GM12878 (cell line): ENCODE results near the gene CHMP4B. TPM values are rescaled to one million over a fixed set of nuclear protein-coding genes. Genes with fewer than 3 reads are reported as not detected.

Experiments
- ATAC-seq: fragments of 200-7000 bp; cut with Tn5 transposase; 3 replicates; pipeline ENCODE4 v1.9.1; 2020; ENCODE audit warnings: mild to moderate bottlenecking, moderate library complexity
- BruUV-seq: library from RNA; stranded (reverse); fragments of 400-500 nt; replicated peaks from 2 replicates; lab custom pipeline; 2021; lab: Mats Ljungman, UMichigan
- CTCF ChIA-PET: fragments of 300-600 bp; sonication (Branson Sonifier 250); formaldehyde crosslinking; extraction: SDS; loops from one replicate; lab custom pipeline; 2021; ENCODE audit warnings: inconsistent platforms; lab: Yijun Ruan, JAX
- POLR2A ChIA-PET: fragments of 350-600 bp; formaldehyde crosslinking; extraction: SDS; loops from one replicate; lab custom pipeline; 2021; ENCODE audit warnings: inconsistent platforms; lab: Charles Lee
- RAD21 ChIA-PET: fragments of 300-600 bp; sonication (Branson Sonifier 250); formaldehyde crosslinking; loops from one replicate; lab custom pipeline; 2023; ENCODE audit warnings: antibody characterized with exemption; ENCODE audit not compliant: unreplicated experiment; lab: Charles Lee
- SMC1A ChIA-PET: fragments of 300-600 bp; sonication (Branson Sonifier 250); formaldehyde crosslinking; loops from one replicate; lab custom pipeline; 2023; ENCODE audit not compliant: unreplicated experiment, uncharacterized antibody; lab: Charles Lee
- DNase-seq: peaks from one replicate; pipeline ENCODE4 v3.0.0-alpha.2; 2011; ENCODE audit warnings: low read depth, low spot score
- FAIRE-seq: peaks from 3 replicates; lab custom pipeline; 2011; peaks lifted over from hg19 to GRCh38; lab: Jason Lieb, UNC
- H2AFZ ChIP-seq: 2 replicates; pipeline ENCODE4 v1.6.0; 2011; ENCODE audit warnings: low read depth, low read length, control low read depth; ENCODE audit not compliant: control insufficient read depth
- H3K27ac ChIP-seq: 2 replicates; pipeline ENCODE4 v1.5.1; 2011; ENCODE audit warnings: control low read depth; ENCODE audit not compliant: control insufficient read depth, insufficient read depth
- H3K27me3 ChIP-seq, 2 experiments: replicated peaks in 1 of 2; 2 replicates each; pipeline versions ENCODE4 v1.6.0 to v1.6.1; 2011; ENCODE audit warnings: low read length in 1 of 2; ENCODE audit not compliant: control insufficient read depth in 2 of 2, insufficient read depth in 2 of 2
- H3K36me3 ChIP-seq, 2 experiments: 2 replicates each; pipeline ENCODE4 v1.5.1; 2011; ENCODE audit warnings: low read length in 1 of 2; ENCODE audit not compliant: control insufficient read depth in 2 of 2, insufficient read depth in 2 of 2
- H3K4me1 ChIP-seq: 2 replicates; pipeline ENCODE4 v1.6.1; 2011; ENCODE audit warnings: mild to moderate bottlenecking, low read length, moderate library complexity, mixed read lengths; ENCODE audit not compliant: control insufficient read depth, insufficient read depth
- H3K4me2 ChIP-seq: 2 replicates; pipeline ENCODE4 v1.6.0; 2011; ENCODE audit warnings: control low read depth; ENCODE audit not compliant: control insufficient read depth, insufficient read depth
- H3K4me3 ChIP-seq: fragments of 200-600 bp; sonication (generic); 2 replicates; pipeline ENCODE4 v1.5.1; 2016
- H3K79me2 ChIP-seq: 2 replicates; pipeline ENCODE4 v1.6.0; 2011; ENCODE audit warnings: low read length; ENCODE audit not compliant: control insufficient read depth, insufficient read depth
- H3K9ac ChIP-seq: 2 replicates; pipeline ENCODE4 v1.8.0; 2011; ENCODE audit warnings: low read length, control low read depth, mixed read lengths; ENCODE audit not compliant: control insufficient read depth, insufficient read depth
- H3K9me3 ChIP-seq: replicated peaks from 3 replicates; pipeline ENCODE4 v1.5.1; 2011; ENCODE audit warnings: mild to moderate bottlenecking, low read length; ENCODE audit not compliant: control insufficient read depth, insufficient read depth
- H4K20me1 ChIP-seq: 2 replicates; pipeline ENCODE4 v1.6.0; 2011; ENCODE audit not compliant: control insufficient read depth, insufficient read depth
- BHLHE40 ChIP-seq, 2 experiments: fragments of 450-650 bp in 1 of 2; IDR thresholded peaks; 2 replicates each; pipeline ENCODE4 v1.6.1; 2011 to 2017; ENCODE audit warnings: low read depth in 2 of 2, borderline replicate concordance in 1 of 2, improper control_type of control experiment in 1 of 2, low read length in 1 of 2, mild to moderate bottlenecking in 1 of 2
- CBX5 ChIP-seq: sonication (generic); IDR thresholded peaks from 2 replicates; pipeline ENCODE4 v1.6.1; 2016; ENCODE audit warnings: low read depth, moderate library complexity, mild to moderate bottlenecking, inconsistent platforms
- CHD1 ChIP-seq: IDR thresholded peaks from 2 replicates; pipeline ENCODE4 v1.6.1; 2012; ENCODE audit warnings: low read depth, low read length, improper control_type of control experiment
- DPF2 ChIP-seq: fragments of 450-650 bp; IDR thresholded peaks from 2 replicates; pipeline ENCODE4 v1.6.1; 2017; ENCODE audit warnings: mild to moderate bottlenecking
- IRF4 ChIP-seq: IDR thresholded peaks from 2 replicates; pipeline ENCODE4 v1.6.1; 2011; ENCODE audit warnings: low read depth, low read length
- JUND ChIP-seq: IDR thresholded peaks from 2 replicates; pipeline ENCODE4 v1.6.1; 2012; ENCODE audit warnings: low read depth, mild to moderate bottlenecking, low read length, improper control_type of control experiment, moderate library complexity
- KLF5 ChIP-seq: fragments of 450-650 bp; IDR thresholded peaks from 2 replicates; pipeline ENCODE4 v1.6.1; 2014; ENCODE audit warnings: mild to moderate bottlenecking; ENCODE audit not compliant: partially characterized antibody
- MAX ChIP-seq: IDR thresholded peaks from 2 replicates; pipeline ENCODE4 v1.6.1; 2012; ENCODE audit warnings: low read depth, low read length, improper control_type of control experiment
- MYB ChIP-seq: fragments of 150-350 bp; IDR thresholded peaks from 2 replicates; pipeline ENCODE4 v1.6.1; 2014; ENCODE audit warnings: mild to moderate bottlenecking, low read depth, low read length, borderline replicate concordance
- NFYB ChIP-seq: IDR thresholded peaks from 2 replicates; pipeline ENCODE4 v1.6.1; 2011; ENCODE audit warnings: low read depth, mild to moderate bottlenecking, low read length, improper control_type of control experiment, moderate library complexity; ENCODE audit not compliant: insufficient read depth
- NR2F1 ChIP-seq: fragments of 450-650 bp; conservative IDR thresholded peaks from 2 replicates; pipeline ENCODE4 v1.6.1; 2017; ENCODE audit warnings: mild to moderate bottlenecking
- NRF1 ChIP-seq: conservative IDR thresholded peaks from 2 replicates; pipeline ENCODE4 v1.6.1; 2011; ENCODE audit warnings: mild to moderate bottlenecking, low read depth, low read length, improper control_type of control experiment
- POLR2AphosphoS5 ChIP-seq: IDR thresholded peaks from 2 replicates; pipeline ENCODE4 v1.6.1; 2011; ENCODE audit warnings: mild to moderate bottlenecking, low read length, inconsistent platforms
- POU2F2 ChIP-seq: IDR thresholded peaks from 3 replicates; pipeline ENCODE4 v1.6.1; 2011; ENCODE audit warnings: low read depth, mild to moderate bottlenecking, low read length, borderline replicate concordance
- STAT3 ChIP-seq: IDR thresholded peaks from 2 replicates; pipeline ENCODE4 v1.6.1; 2011; ENCODE audit warnings: low read depth, low read length, improper control_type of control experiment
- TAF1 ChIP-seq: IDR thresholded peaks from 2 replicates; pipeline ENCODE4 v1.6.1; 2011; ENCODE audit warnings: mild to moderate bottlenecking, low read depth, low read length, borderline replicate concordance
- ZNF207 ChIP-seq: fragments of 450-650 bp; IDR thresholded peaks from 2 replicates; pipeline ENCODE4 v1.6.1; 2014; ENCODE audit warnings: antibody characterized with exemption, mild to moderate bottlenecking, borderline replicate concordance
- ZNF24 ChIP-seq: fragments of 450-650 bp; IDR thresholded peaks from 2 replicates; pipeline ENCODE4 v1.6.1; 2017; ENCODE audit warnings: antibody characterized with exemption, mild to moderate bottlenecking
- WGBS: methylation state at CpG from one replicate; pipeline ENCODE4 v1.1.6; 2016; ENCODE audit warnings: low lambda C conversion rate; ENCODE audit not compliant: insufficient replicate concordance, insufficient coverage; ENCODE audit errors: missing lambda C conversion rate; 5-methylcytosine and 5-hydroxymethylcytosine counted together
- in situ Hi-C: fragments of 300-500 bp; cut with MboI; formaldehyde crosslinking; loops from 9 replicates; pipeline ENCODE4 v1.14.3; 2018; ENCODE audit warnings: mixed read lengths
- intact Hi-C: fragments of 100-400 bp; cut with micrococcal nuclease; formaldehyde crosslinking; loops from one replicate; pipeline ENCODE4 v1.14.2; 2022; ENCODE audit not compliant: unreplicated experiment
- polyA plus RNA-seq, 11 experiments: library from polyadenylated mRNA; depleted of rRNA in 4 of 11; unstranded in 6 of 11; stranded (reverse) in 5 of 11; fragments of >200 nt; fragmentation: Nextera tagmentation in 4 of 11; fragmentation: Illumina TruSeq in 1 of 11; extraction: Ambion mirVana in 4 of 11; extraction: Trizol in 1 of 11; gene quantifications; 1 replicate in 1 of 11; 2 replicates in 10 of 11; pipeline versions ENCODE4 v1.2.1 to v1.2.3, GENCODE V29; 2011 to 2016; ENCODE audit warnings: inconsistent platforms in 2 of 11, missing spikeins in 2 of 11, low read depth in 1 of 11
- total RNA-seq, 4 experiments: library from RNA; depleted of rRNA in 3 of 4; stranded (reverse); fragments of >200 nt in 3 of 4; fragmentation: Illumina TruSeq in 1 of 4; extraction: Trizol in 1 of 4; gene quantifications; 2 replicates each; pipeline versions ENCODE4 v1.2.1 to v1.2.3, GENCODE V29; 2013 to 2021
- TF ChIP-seq, protein P1 (sequence below): fragments of 450-650 bp; formaldehyde crosslinking; IDR thresholded peaks from 2 replicates; pipeline ENCODE4 v1.5.0; 2022; ENCODE audit warnings: mild to moderate bottlenecking, missing genetic modification characterization

Gene CHMP4B
- total and polyA plus RNA-seq, 10 of the 15 experiments (the other 5 are each of a cell fraction or from before 2014, with no cell fraction given): 4.2 to 118 (median 49.6) TPM

GRCh38 chr20:33894798-33895197 lies 83.7 kb downstream of the CHMP4B start:
- H3K36me3 ChIP-seq: no peaks in the 10 kb centered on the region
- no peak for DNase-seq
- CTCF ChIA-PET: interaction anchor here (0.9 to 1.6 kb wide), 2 partner anchors 21 to 235 kb away, joined by 3 to 4 read pairs; no protein-coding TSS in a partner anchor
- H3K9me3 ChIP-seq: peaks cover 4% of the 10 kb centered on the region; the same call in 2 of the 3 replicates
- POLR2A ChIA-PET: no interaction called here
- no peak for TF ChIP-seq STAT3
- TF ChIP-seq, protein P1, sequence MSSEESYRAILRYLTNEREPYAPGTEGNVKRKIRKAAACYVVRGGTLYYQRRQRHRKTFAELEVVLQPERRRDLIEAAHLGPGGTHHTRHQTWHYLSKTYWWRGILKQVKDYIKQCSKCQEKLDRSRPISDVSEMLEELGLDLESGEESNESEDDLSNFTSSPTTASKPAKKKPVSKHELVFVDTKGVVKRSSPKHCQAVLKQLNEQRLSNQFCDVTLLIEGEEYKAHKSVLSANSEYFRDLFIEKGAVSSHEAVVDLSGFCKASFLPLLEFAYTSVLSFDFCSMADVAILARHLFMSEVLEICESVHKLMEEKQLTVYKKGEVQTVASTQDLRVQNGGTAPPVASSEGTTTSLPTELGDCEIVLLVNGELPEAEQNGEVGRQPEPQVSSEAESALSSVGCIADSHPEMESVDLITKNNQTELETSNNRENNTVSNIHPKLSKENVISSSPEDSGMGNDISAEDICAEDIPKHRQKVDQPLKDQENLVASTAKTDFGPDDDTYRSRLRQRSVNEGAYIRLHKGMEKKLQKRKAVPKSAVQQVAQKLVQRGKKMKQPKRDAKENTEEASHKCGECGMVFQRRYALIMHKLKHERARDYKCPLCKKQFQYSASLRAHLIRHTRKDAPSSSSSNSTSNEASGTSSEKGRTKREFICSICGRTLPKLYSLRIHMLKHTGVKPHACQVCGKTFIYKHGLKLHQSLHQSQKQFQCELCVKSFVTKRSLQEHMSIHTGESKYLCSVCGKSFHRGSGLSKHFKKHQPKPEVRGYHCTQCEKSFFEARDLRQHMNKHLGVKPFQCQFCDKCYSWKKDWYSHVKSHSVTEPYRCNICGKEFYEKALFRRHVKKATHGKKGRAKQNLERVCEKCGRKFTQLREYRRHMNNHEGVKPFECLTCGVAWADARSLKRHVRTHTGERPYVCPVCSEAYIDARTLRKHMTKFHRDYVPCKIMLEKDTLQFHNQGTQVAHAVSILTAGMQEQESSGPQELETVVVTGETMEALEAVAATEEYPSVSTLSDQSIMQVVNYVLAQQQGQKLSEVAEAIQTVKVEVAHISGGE: no peak
- no peak for TF ChIP-seq ZNF207
- no peak for TF ChIP-seq MYB
- no peak for TF ChIP-seq IRF4
- TF ChIP-seq KLF5: no peak
- TF ChIP-seq NR2F1: no peak
- no peak for TF ChIP-seq BHLHE40 (IDR thresholded peaks at IDR 0.05; ENCODE audit: borderline replicate concordance in 1 of 2, low read depth in 2 of 2, low read length in 1 of 2)
- TF ChIP-seq NRF1: no peak
- TF ChIP-seq CHD1: no peak
- TF ChIP-seq TAF1: no peak
- TF ChIP-seq DPF2: no peak
- no peak for TF ChIP-seq POU2F2
- no peak for TF ChIP-seq NFYB
- TF ChIP-seq CBX5: no peak
- TF ChIP-seq POLR2AphosphoS5: no peak
- TF ChIP-seq JUND: no peak
- no peak for TF ChIP-seq MAX
- TF ChIP-seq ZNF24: no peak
- H3K9ac ChIP-seq: no peak overlapping the region
- H3K4me3 ChIP-seq: no peak overlapping the region
- FAIRE-seq: no peak
- WGBS: 30% methylated on average over 3 of the region's 3 CpGs
- intact Hi-C loops (no loop called here), in situ Hi-C loops (no loop called here)
- ATAC-seq: no peak
- no peaks in the 10 kb centered on the region for H3K79me2 ChIP-seq
- RAD21 ChIA-PET: no interaction called here
- no peak overlapping the region for H2AFZ ChIP-seq
- no peaks in the 10 kb centered on the region for H4K20me1 ChIP-seq
- H3K27ac ChIP-seq: no peak overlapping the region
- H3K4me2 ChIP-seq: no peak overlapping the region
- no peaks in the 10 kb centered on the region for H3K4me1 ChIP-seq
- SMC1A ChIA-PET: no interaction called here
- H3K27me3 ChIP-seq: peaks cover 0 to 2% of the 10 kb centered on the region in 2 experiments; a peak in 2 of 4 replicates
- BruUV-seq: no TSS peak
